ENCODE data around the gene LRRC4.

Gene LRRC4

GRCh38 chr7:128030263-128030653 is 979 bp downstream of the LRRC4 start:
- DNase-seq, result no peak

GRCh38 chr7:128029405-128029995 is 1.7 kb downstream of the LRRC4 start:
- no peak for DNase-seq

- no peak for DNase-seq
Observed at GRCh38 chr7:128027485-128027980, 3.7 kb downstream of the LRRC4 start.

GRCh38 chr7:128026551-128026950 is 4.7 kb downstream of the LRRC4 start:
- no peak for DNase-seq

- no peak for DNase-seq
Observed at GRCh38 chr7:128025819-128026218, 5.4 kb downstream of the LRRC4 start.

- DNase-seq, result no peak
Observed at GRCh38 chr7:128025380-128025779, 5.9 kb downstream of the LRRC4 start.

GRCh38 chr7:128024151-128024550 is 7.1 kb downstream of the LRRC4 start:
- DNase-seq, result no peak

GRCh38 chr7:128022631-128023532 is 8.4 kb downstream of the LRRC4 start:
- no peak for DNase-seq

GRCh38 chr7:128021366-128021765 is 9.9 kb downstream of the LRRC4 start:
- DNase-seq, result no peak

- DNase-seq, result no peak
Observed at GRCh38 chr7:128020159-128020558, 11.1 kb downstream of the LRRC4 start.

GRCh38 chr7:128019288-128019687 is 11.9 kb downstream of the LRRC4 start:
- DNase-seq, result no peak

- DNase-seq, result no peak
Observed at GRCh38 chr7:128017862-128018845, 13.1 kb downstream of the LRRC4 start.

- DNase-seq, result no peak
Observed at GRCh38 chr7:128017460-128017859, 13.8 kb downstream of the LRRC4 start.

- no peak for DNase-seq
Observed at GRCh38 chr7:128014811-128015210, 16.4 kb downstream of the LRRC4 start.

- no peak for DNase-seq
Observed at GRCh38 chr7:128011131-128011661, 20.0 kb downstream of the LRRC4 start.

GRCh38 chr7:128010391-128011127 is 20.7 kb downstream of the LRRC4 start:
- no peak for DNase-seq

- no peak for DNase-seq
Observed at GRCh38 chr7:128008744-128009143, 22.5 kb downstream of the LRRC4 start.

- no peak for DNase-seq
Observed at GRCh38 chr7:128008141-128008540, 23.1 kb downstream of the LRRC4 start.

GRCh38 chr7:128007303-128007680 is 23.9 kb downstream of the LRRC4 start:
- no peak for DNase-seq

- no peak for DNase-seq
Observed at GRCh38 chr7:128006550-128007302, 24.5 kb downstream of the LRRC4 start.

GRCh38 chr7:128005759-128006159 is 25.5 kb downstream of the LRRC4 start:
- no peak for DNase-seq

Measured in SIG-M5 (cell line).